Measurements from ENCODE around the gene SMCO1. TPM values are rescaled to one million over a fixed set of nuclear protein-coding genes. Genes with fewer than 3 reads are reported as not detected.
"Not testable (repeated sequence)": the region's sequence is repeated elsewhere in the genome, so short reads cannot be mapped to it uniquely, and the experiment has no call there.

SMCO1 gene
- total RNA-seq, 3 donors from 2014 or later (not counting 1 experiment from before 2014, with no cell fraction given): not detected

DNA sequence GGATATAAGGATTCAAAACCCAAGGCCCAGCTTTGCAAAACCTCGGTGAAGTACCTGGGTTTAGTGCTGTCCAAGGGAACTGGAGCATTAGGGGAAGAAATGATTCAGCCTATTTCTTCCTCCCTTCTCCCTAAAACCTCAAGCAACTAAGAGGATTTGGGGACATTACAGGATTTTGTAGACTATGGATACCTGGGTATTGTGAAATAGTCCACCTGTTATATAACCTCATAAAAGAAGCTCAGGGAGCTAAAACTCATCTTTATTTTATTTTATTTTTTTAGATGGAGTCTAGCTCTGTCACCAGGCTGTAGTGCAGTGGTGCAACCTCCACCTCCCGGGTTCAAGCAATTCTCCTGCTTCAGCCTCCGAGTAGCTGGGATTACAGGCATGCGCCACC, 8.7 kb upstream of the SMCO1 start:
- DNase-seq (no peak), ATAC-seq (no peak)
- no peaks in the 10 kb centered on the region for H3K4me1 Mint-ChIP-seq
- Histone ChIP-seq H3K36me3 (ENCODE audit: control insufficient read depth, insufficient read depth, low read length) (no peaks in the 10 kb centered on the region), H3K27me3 (ENCODE audit: control insufficient read depth, insufficient read depth, low read length) (no peaks in the 10 kb centered on the region), H3K27ac (ENCODE audit: low read length) (no peak overlapping the region), H3K4me1 (ENCODE audit: control insufficient read depth, insufficient read depth, low read length) (peaks cover 5% of the 10 kb centered on the region), H3K4me3 (ENCODE audit: low read length) (no peak overlapping the region), H3K9me3 (ENCODE audit: control insufficient read depth, insufficient read depth, low read length) (peaks cover 35% of the 10 kb centered on the region)
- peaks cover 5 to 8% of the 10 kb centered on the region in 2 donors for H3K9me3 Mint-ChIP-seq
- no peaks in the 10 kb centered on the region for H3K27me3 Mint-ChIP-seq (ENCODE audit: low read depth in 2 of 2)
- TF ChIP-seq, protein P1, sequence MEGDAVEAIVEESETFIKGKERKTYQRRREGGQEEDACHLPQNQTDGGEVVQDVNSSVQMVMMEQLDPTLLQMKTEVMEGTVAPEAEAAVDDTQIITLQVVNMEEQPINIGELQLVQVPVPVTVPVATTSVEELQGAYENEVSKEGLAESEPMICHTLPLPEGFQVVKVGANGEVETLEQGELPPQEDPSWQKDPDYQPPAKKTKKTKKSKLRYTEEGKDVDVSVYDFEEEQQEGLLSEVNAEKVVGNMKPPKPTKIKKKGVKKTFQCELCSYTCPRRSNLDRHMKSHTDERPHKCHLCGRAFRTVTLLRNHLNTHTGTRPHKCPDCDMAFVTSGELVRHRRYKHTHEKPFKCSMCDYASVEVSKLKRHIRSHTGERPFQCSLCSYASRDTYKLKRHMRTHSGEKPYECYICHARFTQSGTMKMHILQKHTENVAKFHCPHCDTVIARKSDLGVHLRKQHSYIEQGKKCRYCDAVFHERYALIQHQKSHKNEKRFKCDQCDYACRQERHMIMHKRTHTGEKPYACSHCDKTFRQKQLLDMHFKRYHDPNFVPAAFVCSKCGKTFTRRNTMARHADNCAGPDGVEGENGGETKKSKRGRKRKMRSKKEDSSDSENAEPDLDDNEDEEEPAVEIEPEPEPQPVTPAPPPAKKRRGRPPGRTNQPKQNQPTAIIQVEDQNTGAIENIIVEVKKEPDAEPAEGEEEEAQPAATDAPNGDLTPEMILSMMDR (IDR thresholded peaks at IDR 0.05): no peak
- no peak overlapping the region for H3K27ac Mint-ChIP-seq
- H3K4me3 Mint-ChIP-seq: no peak overlapping the region
- intact Hi-C loops (cut with micrococcal nuclease): no loop called here
- 96% methylated on average over 3 of the region's 4 CpGs for WGBS (ENCODE audit: insufficient coverage)
- H3K36me3 Mint-ChIP-seq: peaks cover 25% of the 10 kb centered on the region

DNA sequence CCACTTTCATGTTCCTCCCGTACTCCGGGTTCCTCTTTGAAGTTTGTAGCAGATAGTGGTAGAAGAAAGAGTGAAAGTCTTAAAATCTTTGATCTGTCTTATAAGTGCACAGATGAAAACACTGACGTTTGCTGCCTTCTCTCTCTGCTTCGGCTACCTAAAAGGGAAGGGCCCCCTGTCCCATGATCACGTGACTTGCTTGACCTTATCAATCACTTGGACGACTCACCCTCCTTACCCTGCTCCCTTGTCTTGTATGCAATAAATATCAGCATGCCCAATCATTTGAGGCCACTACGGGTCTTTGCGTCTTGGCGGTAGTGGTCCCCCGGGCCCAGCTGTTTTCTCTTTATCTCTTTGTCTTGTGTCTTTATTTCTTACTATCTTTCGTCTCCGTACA, 6.1 kb upstream of the SMCO1 start:
- H3K4me1 ChIP-seq (ENCODE audit: control insufficient read depth, insufficient read depth, low read length); H3K27ac ChIP-seq (ENCODE audit: low read length); H3K4me3 ChIP-seq (ENCODE audit: low read length); H3K9me3 Mint-ChIP-seq; DNase-seq; H3K27me3 ChIP-seq (ENCODE audit: control insufficient read depth, insufficient read depth, low read length); H3K36me3 ChIP-seq (ENCODE audit: control insufficient read depth, insufficient read depth, low read length); H3K4me3 Mint-ChIP-seq; H3K4me1 Mint-ChIP-seq; H3K27ac Mint-ChIP-seq; ATAC-seq; intact Hi-C loops (cut with micrococcal nuclease); H3K27me3 Mint-ChIP-seq (ENCODE audit: low read depth in 2 of 2): not testable (repeated sequence)
- H3K36me3 Mint-ChIP-seq: peaks cover 26% of the 10 kb centered on the region
- H3K9me3 ChIP-seq (ENCODE audit: control insufficient read depth, insufficient read depth, low read length): peaks cover 53% of the 10 kb centered on the region
- 97% methylated on average over 10 of the region's 12 CpGs for WGBS (ENCODE audit: insufficient coverage)

DNA sequence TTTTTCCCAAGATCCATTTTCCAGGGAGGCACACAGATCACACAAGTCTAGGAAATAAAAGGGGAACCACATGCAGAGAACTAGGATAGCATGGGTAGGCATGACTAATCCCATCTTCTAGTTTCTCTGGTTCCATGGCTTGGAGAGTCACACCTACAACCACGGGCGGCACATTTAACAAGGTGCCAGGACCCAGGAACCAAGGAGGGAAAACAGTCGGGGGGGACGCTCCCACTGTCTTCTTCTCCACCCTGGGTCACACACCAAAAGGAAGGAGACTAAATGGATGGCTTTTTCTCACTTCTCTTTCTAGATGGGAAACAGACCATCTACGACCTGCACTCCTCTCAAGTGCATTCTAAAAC, 4.6 kb upstream of the SMCO1 start:
- H3K4me1 Mint-ChIP-seq: no peaks in the 10 kb centered on the region
- no peaks in the 10 kb centered on the region for H3K27me3 Mint-ChIP-seq (ENCODE audit: low read depth in 2 of 2)
- no peak overlapping the region for H3K4me3 ChIP-seq (ENCODE audit: low read length)
- intact Hi-C loops (cut with micrococcal nuclease): loop anchor here (1.0 kb wide), 2 partner anchors 266 to 446 kb away; no protein-coding TSS in a partner anchor
- WGBS (ENCODE audit: insufficient coverage): 81% methylated on average over 5 of the region's 5 CpGs
- DNase-seq (peak in 1 of 2 donors; percentile 41), ATAC-seq (no peak)
- peaks cover 5 to 8% of the 10 kb centered on the region in 2 donors for H3K9me3 Mint-ChIP-seq
- TF ChIP-seq, protein P1 (IDR thresholded peaks at IDR 0.05): no peak
- no peaks in the 10 kb centered on the region for H3K36me3 ChIP-seq (ENCODE audit: control insufficient read depth, insufficient read depth, low read length)
- no peak overlapping the region for H3K4me3 Mint-ChIP-seq
- H3K9me3 ChIP-seq (ENCODE audit: control insufficient read depth, insufficient read depth, low read length): peaks cover 53% of the 10 kb centered on the region
- H3K27me3 ChIP-seq (ENCODE audit: control insufficient read depth, insufficient read depth, low read length): no peaks in the 10 kb centered on the region
- H3K27ac ChIP-seq (ENCODE audit: low read length): no peak overlapping the region
- no peak overlapping the region for H3K27ac Mint-ChIP-seq
- no peaks in the 10 kb centered on the region for H3K4me1 ChIP-seq (ENCODE audit: control insufficient read depth, insufficient read depth, low read length)
- H3K36me3 Mint-ChIP-seq: peaks cover 26% of the 10 kb centered on the region

DNA sequence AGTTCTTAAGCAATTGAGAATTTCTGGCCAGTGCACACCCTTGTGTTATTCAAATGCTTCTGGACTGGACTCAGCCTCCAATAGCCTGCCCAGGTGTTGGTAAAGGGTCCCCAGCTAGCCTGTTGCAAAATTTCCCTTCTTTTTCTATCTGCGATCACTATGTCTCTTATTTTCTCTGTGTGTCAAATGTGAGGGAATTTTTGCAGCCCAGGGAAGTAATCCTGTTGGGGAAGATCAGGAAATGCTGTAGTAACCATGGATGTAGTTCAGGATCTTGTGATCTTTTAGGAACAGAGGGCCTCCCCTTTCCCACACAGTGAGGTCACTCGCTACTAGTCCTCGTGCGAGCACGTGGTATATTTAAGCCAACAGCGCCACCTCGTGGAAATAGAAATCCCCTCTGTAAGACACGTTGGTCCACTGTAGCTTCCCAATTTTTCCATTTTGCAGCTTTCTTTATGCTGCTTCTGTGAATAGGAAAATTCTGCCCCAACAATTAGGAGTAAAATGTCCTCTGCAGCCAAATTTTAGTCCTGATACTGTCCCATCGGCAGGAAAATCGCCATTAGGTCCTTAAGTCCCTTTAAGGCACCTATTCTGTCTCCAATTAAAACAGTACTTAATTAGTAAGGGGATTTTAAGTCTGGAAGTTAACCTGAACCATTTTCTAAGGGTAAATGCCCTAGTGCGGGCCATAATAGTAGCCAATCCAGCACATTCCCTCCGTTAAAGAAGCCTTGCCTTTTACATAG, 4.0 kb upstream of the SMCO1 start:
- Mint-ChIP-seq H3K27ac (no peak overlapping the region), H3K27me3 (ENCODE audit: low read depth in 2 of 2) (no peaks in the 10 kb centered on the region), H3K4me3 (no peak overlapping the region), H3K4me1 (no peaks in the 10 kb centered on the region), H3K36me3 (peaks cover 26% of the 10 kb centered on the region), H3K9me3 (peaks cover 5 to 8% of the 10 kb centered on the region in 2 donors)
- intact Hi-C loops (cut with micrococcal nuclease): loop anchor here (1.0 kb wide), 2 partner anchors 266 to 446 kb away; no protein-coding TSS in a partner anchor
- H3K4me3 ChIP-seq (ENCODE audit: low read length): no peak overlapping the region
- no peak overlapping the region for H3K27ac ChIP-seq (ENCODE audit: low read length)
- TF ChIP-seq, protein P1 (IDR thresholded peaks at IDR 0.05): peak; percentile 73
- ATAC-seq: peak in 2 of 3 donors; percentile 68 to 82
- H3K9me3 ChIP-seq (ENCODE audit: control insufficient read depth, insufficient read depth, low read length): peaks cover 53% of the 10 kb centered on the region
- peak; percentile 55 to 78 for DNase-seq
- H3K36me3 ChIP-seq (ENCODE audit: control insufficient read depth, insufficient read depth, low read length): no peaks in the 10 kb centered on the region
- H3K4me1 ChIP-seq (ENCODE audit: control insufficient read depth, insufficient read depth, low read length): no peaks in the 10 kb centered on the region
- 56% methylated on average over 11 of the region's 12 CpGs for WGBS (ENCODE audit: insufficient coverage)
- H3K27me3 ChIP-seq (ENCODE audit: control insufficient read depth, insufficient read depth, low read length): no peaks in the 10 kb centered on the region
